HCT116 (cell line): ENCODE results near the gene TNFAIP2. TPM values are rescaled to one million over a fixed set of nuclear protein-coding genes. Genes with fewer than 3 reads are reported as not detected.

Source experiments
- ATAC-seq: fragments of 200-7000 bp; cut with Tn5 transposase; 2 replicates; pipeline ENCODE4 v1.9.1; 2020; ENCODE audit warnings: mild to moderate bottlenecking, moderate library complexity
- BruUV-seq: library from RNA; stranded (reverse); fragments of 400-500 nt; replicated peaks from 2 replicates; lab custom pipeline; 2021; lab: Mats Ljungman, UMichigan
- CTCF ChIA-PET: fragments of 300-600 bp; sonication (Branson Sonifier 250); formaldehyde crosslinking; loops from one replicate; lab custom pipeline; 2021; ENCODE audit warnings: antibody characterized with exemption; lab: Charles Lee
- POLR2A ChIA-PET: fragments of 300-600, 350-600 bp; sonication (Branson Sonifier 250); formaldehyde crosslinking; loops from one replicate; lab custom pipeline; 2021; ENCODE audit warnings: antibody characterized with exemption; lab: Charles Lee
- RAD21 ChIA-PET, 2 experiments: fragments of 300-600 bp; sonication (Branson Sonifier 250); formaldehyde crosslinking; loops; one replicate each; lab custom pipeline; 2023; ENCODE audit warnings: low total read pairs in 2 of 2; ENCODE audit not compliant: uncharacterized antibody in 2 of 2, unreplicated experiment in 2 of 2, low non-redundant PET in 1 of 2; lab: Charles Lee
- DNase-seq: peaks from one replicate; pipeline ENCODE4 v3.0.0-alpha.2; 2010; ENCODE audit warnings: low read depth, low spot score
- H2AFZ ChIP-seq: fragments of 200-600 bp; shearing (Covaris generic), sonication (generic); 2 replicates; pipeline ENCODE4 v1.6.1; 2017; ENCODE audit warnings: low read depth, mixed run types, mixed read lengths, antibody characterized with exemption, low read length; ENCODE audit not compliant: poor library complexity, severe bottlenecking
- H3K27ac ChIP-seq: 2 replicates; pipeline ENCODE4 v1.5.1; 2012; ENCODE audit warnings: low read depth, low read length
- H3K27me3 ChIP-seq: fragments of 200-600 bp; sonication (generic); 2 replicates; pipeline ENCODE4 v1.6.1; 2016; ENCODE audit warnings: mixed run types, low read length, mixed read lengths; ENCODE audit not compliant: insufficient read depth
- H3K36me3 ChIP-seq, 2 experiments: fragments of 200-500 bp in 1 of 2; fragments of 200-600 bp in 1 of 2; sonication (Bioruptor generic) in 1 of 2; sonication (generic) in 1 of 2; 2 replicates each; pipeline versions ENCODE4 v1.5.1 to v1.6.1; 2014 to 2016; ENCODE audit warnings: low read length in 2 of 2, inconsistent platforms in 1 of 2, mixed read lengths in 1 of 2, mixed run types in 1 of 2; ENCODE audit not compliant: insufficient read depth in 2 of 2, control insufficient read depth in 1 of 2
- H3K4me1 ChIP-seq, 2 experiments: fragments of 200-600 bp in 1 of 2; sonication (generic) in 1 of 2; 2 replicates each; pipeline versions ENCODE4 v1.5.1 to v1.6.1; 2012 to 2017; ENCODE audit warnings: low read length in 2 of 2, inconsistent platforms in 1 of 2, mild to moderate bottlenecking in 1 of 2, mixed read lengths in 1 of 2, mixed run types in 1 of 2, moderate library complexity in 1 of 2; ENCODE audit not compliant: insufficient read depth in 2 of 2, control insufficient read depth in 1 of 2
- H3K4me2 ChIP-seq: fragments of 200-600 bp; sonication (generic); 2 replicates; pipeline ENCODE4 v1.6.1; 2017; ENCODE audit warnings: mixed run types, low read length, mixed read lengths
- H3K4me3 ChIP-seq, 2 experiments: fragments of 200-600 bp in 1 of 2; sonication (generic) in 1 of 2; replicated peaks in 1 of 2; 2 replicates each; pipeline ENCODE4 v1.5.1; 2011 to 2016; ENCODE audit warnings: low read length in 2 of 2, control low read depth in 1 of 2, low read depth in 1 of 2, mild to moderate bottlenecking in 1 of 2, mixed read lengths in 1 of 2, mixed run types in 1 of 2
- H3K79me2 ChIP-seq: fragments of 200-600 bp; sonication (generic); 2 replicates; pipeline ENCODE4 v1.6.1; 2017; ENCODE audit warnings: mild to moderate bottlenecking, mixed run types, low read length, moderate library complexity, mixed read lengths; ENCODE audit not compliant: insufficient read depth
- H3K9ac ChIP-seq: fragments of 200-600 bp; sonication (generic); 2 replicates; pipeline ENCODE4 v1.6.1; 2016; ENCODE audit warnings: low read length, mixed read lengths
- H3K9me2 ChIP-seq: fragments of 200-600 bp; sonication (generic), shearing (Covaris generic); 2 replicates; pipeline ENCODE4 v1.6.1; 2017; ENCODE audit warnings: mixed run types, mild to moderate bottlenecking, moderate library complexity; ENCODE audit not compliant: insufficient read depth
- H3K9me3 ChIP-seq, 2 experiments: fragments of 200-500 bp in 1 of 2; fragments of 200-600 bp in 1 of 2; sonication (Bioruptor generic) in 1 of 2; sonication (generic) in 1 of 2; 2 replicates each; pipeline ENCODE4 v1.6.1; 2014 to 2017; ENCODE audit warnings: low read length in 2 of 2, mixed read lengths in 2 of 2, inconsistent platforms in 1 of 2, low read depth in 1 of 2, mild to moderate bottlenecking in 1 of 2, mixed run types in 1 of 2, moderate library complexity in 1 of 2; ENCODE audit not compliant: control insufficient read depth in 1 of 2, insufficient read depth in 1 of 2
- H4K20me1 ChIP-seq: fragments of 200-600 bp; sonication (generic), shearing (Covaris generic); 2 replicates; pipeline ENCODE4 v1.6.1; 2017; ENCODE audit warnings: mixed run types, mild to moderate bottlenecking, moderate library complexity; ENCODE audit not compliant: insufficient read depth
- CBX3 ChIP-seq: IDR thresholded peaks from 2 replicates; pipeline ENCODE4 v1.6.1; 2012; ENCODE audit warnings: low read depth
- CEBPB ChIP-seq: IDR thresholded peaks from 2 replicates; pipeline ENCODE4 v1.6.1; 2012; ENCODE audit warnings: low read depth
- CTCF ChIP-seq, 3 experiments: fragments of 200-600 bp in 1 of 3; sonication (generic) in 1 of 3; IDR thresholded peaks in 2 of 3; conservative IDR thresholded peaks in 1 of 3; 2 replicates each; pipeline ENCODE4 v1.5.1; 2012 to 2017; ENCODE audit warnings: low read depth in 2 of 3, low read length in 2 of 3, antibody characterized with exemption in 1 of 3, borderline replicate concordance in 1 of 3, control low read depth in 1 of 3, mild to moderate bottlenecking in 1 of 3, mixed read lengths in 1 of 3, mixed run types in 1 of 3, moderate library complexity in 1 of 3; ENCODE audit not compliant: insufficient read depth in 1 of 3
- EGR1 ChIP-seq: IDR thresholded peaks from 2 replicates; pipeline ENCODE4 v1.6.1; 2012; ENCODE audit warnings: low read depth
- ELF1 ChIP-seq: IDR thresholded peaks from 2 replicates; pipeline ENCODE4 v1.6.1; 2012; ENCODE audit warnings: low read depth, borderline replicate concordance
- EZH2phosphoT487 ChIP-seq: fragments of 200-600 bp; IDR thresholded peaks from 2 replicates; pipeline ENCODE4 v1.6.1; 2018; ENCODE audit warnings: antibody characterized with exemption, borderline replicate concordance
- FOSL1 ChIP-seq: IDR thresholded peaks from 2 replicates; pipeline ENCODE4 v1.6.1; 2012; ENCODE audit warnings: low read depth
- JUND ChIP-seq: IDR thresholded peaks from 2 replicates; pipeline ENCODE4 v1.6.1; 2012
- MAX ChIP-seq: IDR thresholded peaks from 2 replicates; pipeline ENCODE4 v1.6.1; 2012
- POLR2A ChIP-seq: IDR thresholded peaks from 2 replicates; pipeline ENCODE4 v1.7.0; 2011; ENCODE audit warnings: borderline replicate concordance; ENCODE audit not compliant: insufficient read depth, insufficient read length; ENCODE audit errors: extremely low read depth
- POLR2AphosphoS5 ChIP-seq: IDR thresholded peaks from 2 replicates; pipeline ENCODE4 v1.6.1; 2011; ENCODE audit warnings: mild to moderate bottlenecking, low read depth, low read length, moderate library complexity
- RAD21 ChIP-seq: IDR thresholded peaks from 2 replicates; pipeline ENCODE4 v1.6.1; 2012; ENCODE audit warnings: low read depth, mild to moderate bottlenecking
- REST ChIP-seq: IDR thresholded peaks from 2 replicates; pipeline ENCODE4 v1.6.1; 2012; ENCODE audit warnings: low read depth
- SIN3A ChIP-seq: IDR thresholded peaks from 2 replicates; pipeline ENCODE4 v1.6.1; 2012; ENCODE audit warnings: low read depth
- SRF ChIP-seq: IDR thresholded peaks from 2 replicates; pipeline ENCODE4 v1.6.1; 2012; ENCODE audit warnings: low read depth
- TCF7L2 ChIP-seq: IDR thresholded peaks from 2 replicates; pipeline ENCODE4 v1.7.0; 2011; ENCODE audit warnings: borderline replicate concordance, inconsistent platforms; ENCODE audit not compliant: insufficient read depth, insufficient read length; ENCODE audit errors: extremely low read depth
- YY1 ChIP-seq: IDR thresholded peaks from 2 replicates; pipeline ENCODE4 v1.6.1; 2011; ENCODE audit warnings: low read length, low read depth, moderate library complexity, mild to moderate bottlenecking; ENCODE audit not compliant: insufficient replicate concordance; ENCODE audit errors: extremely low read depth
- ZBTB33 ChIP-seq: IDR thresholded peaks from 2 replicates; pipeline ENCODE4 v1.6.1; 2011; ENCODE audit warnings: mild to moderate bottlenecking, low read length, moderate library complexity; ENCODE audit not compliant: insufficient replicate concordance; ENCODE audit errors: extremely low read depth
- ZFX ChIP-seq: fragments of 450-650 bp; IDR thresholded peaks from 2 replicates; pipeline ENCODE4 v1.6.1; 2017
- ZNF274 ChIP-seq: fragments of 200-500 bp; sonication (Bioruptor generic); IDR thresholded peaks from 2 replicates; pipeline ENCODE4 v1.6.1; 2014; ENCODE audit warnings: mild to moderate bottlenecking, low read depth, low read length, inconsistent platforms
- intact Hi-C: fragments of 100-400 bp; cut with micrococcal nuclease; formaldehyde crosslinking; loops from 2 replicates; pipeline ENCODE4 v1.10.0; 2022
- total RNA-seq: library from RNA; stranded (reverse); gene quantifications from one replicate; pipeline ENCODE4 v1.2.1, GENCODE V29; 2021; ENCODE audit not compliant: unreplicated experiment

Gene TNFAIP2
- total RNA-seq, 1 experiment from 2014 or later, result 74.8 TPM

GRCh38 chr14:103177376-103177775, 54.1 kb downstream of the TNFAIP2 start:
- Histone ChIP-seq H3K4me2 (no peak overlapping the region), H3K9me3 (no peaks in the 10 kb centered on the region), H3K79me2 (no peaks in the 10 kb centered on the region), H3K4me3 (no peak overlapping the region)
- TF ChIP-seq ZFX (no peak), POLR2A (no peak), TCF7L2 (no peak), RAD21 (no peak), YY1 (no peak), CBX3 (no peak), EZH2phosphoT487 (no peak), ZNF274 (no peak), REST (no peak), SRF (no peak), EGR1 (no peak), MAX (no peak), JUND (no peak), SIN3A (no peak), CEBPB (no peak), CTCF (IDR thresholded peaks at IDR 0.05 in 2 of 3, conservative IDR thresholded peaks at IDR 0.05 in 1 of 3; ENCODE audit: borderline replicate concordance in 1 of 3, insufficient read depth in 1 of 3, low read depth in 2 of 3, low read length in 2 of 3) (no peak), FOSL1 (no peak), POLR2AphosphoS5 (no peak), ZBTB33 (no peak), ELF1 (no peak)
- TF ChIP-seq, all 23 proteins: peak for 0
- DNase-seq (no peak), ATAC-seq (no peak)
- no peaks in the 10 kb centered on the region for H3K4me1 ChIP-seq
- no peaks in the 10 kb centered on the region for H4K20me1 ChIP-seq
- H2AFZ ChIP-seq, result no peak overlapping the region
- H3K36me3 ChIP-seq, result no peaks in the 10 kb centered on the region
- BruUV-seq, result no TSS peak
- H3K27ac ChIP-seq, result no peak overlapping the region
- H3K9ac ChIP-seq, result no peak overlapping the region
- H3K9me2 ChIP-seq, result no peaks in the 10 kb centered on the region
- intact Hi-C loops, result no loop called here
- ChIA-PET POLR2A (no interaction called here), RAD21 (no interaction called here), CTCF (no interaction called here)
- no peaks in the 10 kb centered on the region for H3K27me3 ChIP-seq
